NOMO-1 treated with dmso at 0.1 percent for 144 hours (cell line): ENCODE data around the gene PPP5C.
"Not testable (repeated sequence)": the region's sequence is repeated elsewhere in the genome, so short reads cannot be mapped to it uniquely, and the experiment has no call there.

Experiments used
- DNase-seq: peaks from one replicate; lab custom pipeline; 2025; ENCODE audit not compliant: unreplicated experiment; lab: John Stamatoyannopoulos, UW

PPP5C gene

DNA sequence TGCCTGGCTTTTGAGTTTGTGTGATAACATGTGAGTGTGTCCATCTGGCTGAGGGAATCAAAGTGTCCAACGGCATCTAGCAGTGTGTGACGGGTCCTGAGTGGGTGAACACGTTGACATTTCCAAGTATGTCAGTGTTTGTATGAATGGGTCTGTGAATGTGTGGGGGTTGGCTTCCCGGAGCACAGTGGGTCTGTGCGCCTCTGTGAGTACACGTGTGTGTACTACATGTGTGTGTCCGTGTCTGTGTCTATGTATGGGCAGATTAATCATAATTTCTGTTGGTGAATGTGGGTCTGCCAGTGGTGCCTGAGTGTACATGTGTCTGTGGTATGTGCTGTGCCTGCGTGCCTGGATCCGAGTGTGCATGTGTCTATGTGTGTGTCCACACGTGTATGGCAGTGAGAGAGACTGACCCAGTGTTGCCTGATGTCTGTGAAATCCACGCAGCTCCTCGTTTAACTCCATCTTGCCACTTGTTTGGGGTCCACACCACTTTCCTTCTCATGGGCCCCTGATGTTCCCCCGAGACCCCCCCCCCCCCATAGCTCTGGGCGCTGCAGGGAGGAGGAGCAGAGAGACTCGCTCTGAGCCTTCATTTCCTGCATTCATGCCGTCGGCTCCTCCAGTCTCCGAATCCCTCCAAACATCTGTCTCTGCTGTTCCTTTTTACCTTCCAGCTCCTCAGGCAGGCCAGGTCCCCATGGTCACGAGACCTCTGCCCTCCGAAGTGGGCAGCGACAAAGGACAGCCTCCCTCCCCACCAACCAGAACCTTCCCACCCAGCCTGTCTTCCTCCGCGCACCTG lies 61.2 kb downstream of the PPP5C start:
- DNase-seq: no peak

DNA sequence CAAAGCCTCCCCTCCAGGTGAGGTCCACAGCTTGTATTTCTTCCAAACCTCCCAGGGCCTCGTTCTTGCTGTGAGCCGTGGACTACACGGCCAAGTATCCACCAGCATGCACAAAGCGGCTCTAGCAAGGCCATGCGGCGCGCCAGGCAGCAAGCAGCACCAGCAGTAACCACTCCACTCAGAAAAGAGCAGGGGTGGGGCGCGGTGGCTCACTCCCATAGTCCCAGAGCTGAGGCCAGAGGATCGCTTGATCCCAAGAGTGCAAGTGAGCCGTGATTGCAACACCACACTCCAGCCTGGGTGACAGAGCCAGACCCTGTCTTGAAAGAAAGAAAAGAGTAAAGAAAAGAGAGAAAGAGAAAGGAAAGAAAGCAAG lies 61.8 kb downstream of the PPP5C start:
- DNase-seq: no peak

DNA sequence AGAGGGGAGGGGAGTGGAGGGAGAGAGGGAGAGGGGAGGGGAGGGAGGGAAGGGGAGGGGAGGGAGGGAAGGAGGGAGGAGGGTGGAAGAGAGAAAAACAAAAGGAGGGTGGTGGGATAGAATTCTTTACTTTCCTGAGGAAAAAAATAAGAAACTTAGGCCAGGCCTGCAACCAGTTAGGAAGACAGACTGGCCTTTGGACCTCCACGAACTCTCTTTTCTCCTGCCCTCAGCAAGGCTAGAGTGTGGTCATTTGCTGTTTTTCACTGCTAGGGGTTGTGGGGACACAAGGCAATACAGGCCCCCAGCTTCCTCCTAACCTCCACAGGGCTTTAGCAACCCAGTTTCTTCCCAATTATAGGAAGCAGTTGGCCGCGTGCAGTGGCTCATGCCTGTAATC lies 62.3 kb downstream of the PPP5C start:
- no peak for DNase-seq

DNA sequence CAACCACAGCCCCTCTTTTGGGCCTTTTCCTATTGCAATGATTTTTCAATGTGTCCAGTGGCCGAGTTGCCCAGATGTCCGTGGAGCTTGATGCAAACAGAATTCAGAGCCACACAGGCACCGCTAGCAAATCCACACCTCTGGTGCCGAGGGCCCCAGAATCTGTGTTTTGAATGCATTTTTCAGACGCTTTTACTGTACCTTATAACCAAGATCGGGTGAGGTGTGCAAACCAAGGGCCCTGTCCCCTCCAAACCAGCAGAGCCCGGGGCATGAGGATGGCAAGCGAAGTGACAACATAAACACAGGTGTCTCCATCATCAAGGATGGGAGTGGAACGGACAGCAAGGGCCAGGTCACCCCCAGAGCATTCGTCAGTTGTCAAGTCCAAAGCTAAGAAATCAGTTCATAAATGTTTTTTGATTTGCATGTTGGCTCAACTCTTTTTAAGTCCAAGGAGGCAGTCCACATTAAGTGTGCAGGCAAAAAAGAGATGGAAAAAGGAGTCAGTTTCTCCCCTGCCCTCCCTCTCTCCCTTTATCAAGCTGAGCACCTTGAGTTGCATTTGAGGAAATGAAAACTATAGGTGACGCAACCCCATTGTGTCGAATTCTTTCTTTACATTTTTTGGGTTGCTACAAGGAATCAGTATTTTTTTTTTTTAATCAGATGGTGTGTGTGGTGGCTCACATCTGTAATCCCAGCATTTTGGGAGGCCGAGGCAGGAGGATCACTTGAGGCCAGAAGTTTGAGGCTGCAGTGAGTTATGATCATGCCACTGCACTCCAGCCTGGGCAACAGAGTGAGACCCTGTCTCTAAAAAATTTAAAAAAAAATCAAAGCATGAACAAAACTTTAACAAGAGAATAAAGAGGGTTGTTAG lies 63.6 kb downstream of the PPP5C start:
- DNase-seq: no peak

DNA sequence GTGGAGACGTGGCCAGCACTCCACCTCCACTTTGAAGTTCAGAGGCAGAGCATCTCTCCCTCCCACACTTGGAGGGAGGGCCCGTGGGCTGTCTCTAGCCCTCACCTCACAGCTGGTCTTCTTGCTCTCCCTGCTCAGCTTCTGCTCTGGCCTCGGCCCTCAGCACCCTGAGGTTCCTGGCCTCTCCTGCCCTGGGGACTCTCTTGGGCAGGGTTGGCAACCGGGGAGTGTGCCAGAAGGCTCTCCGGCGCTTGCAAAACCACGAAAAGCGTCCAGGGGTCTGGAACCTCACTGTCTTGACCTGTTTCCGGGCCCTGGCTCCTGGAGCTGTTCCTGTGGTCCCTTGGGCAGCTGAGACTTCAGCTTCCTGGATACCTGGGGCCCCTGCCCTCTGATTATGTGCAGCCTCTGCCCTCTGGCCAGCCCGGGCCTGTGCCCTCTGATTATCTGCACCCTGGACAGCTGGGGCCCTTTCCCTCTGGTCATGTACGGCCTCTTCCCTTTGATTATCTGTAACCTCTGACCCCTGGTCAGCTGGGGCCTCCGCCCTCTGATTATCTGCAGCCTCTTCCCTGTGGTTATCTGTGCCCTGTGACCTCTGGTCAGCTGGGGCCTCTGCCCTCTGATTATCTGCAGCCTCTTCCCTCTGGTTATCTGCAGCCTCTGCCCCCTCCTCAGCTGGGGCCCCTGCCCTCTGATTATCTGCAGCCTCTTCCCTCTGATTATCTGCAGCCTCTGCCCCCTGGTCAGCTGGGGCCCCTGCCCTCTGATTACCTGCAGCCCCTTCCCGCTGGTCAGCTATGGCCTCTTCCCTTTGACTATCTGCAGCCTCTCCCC lies 64.4 kb downstream of the PPP5C start:
- no peak for DNase-seq

DNA sequence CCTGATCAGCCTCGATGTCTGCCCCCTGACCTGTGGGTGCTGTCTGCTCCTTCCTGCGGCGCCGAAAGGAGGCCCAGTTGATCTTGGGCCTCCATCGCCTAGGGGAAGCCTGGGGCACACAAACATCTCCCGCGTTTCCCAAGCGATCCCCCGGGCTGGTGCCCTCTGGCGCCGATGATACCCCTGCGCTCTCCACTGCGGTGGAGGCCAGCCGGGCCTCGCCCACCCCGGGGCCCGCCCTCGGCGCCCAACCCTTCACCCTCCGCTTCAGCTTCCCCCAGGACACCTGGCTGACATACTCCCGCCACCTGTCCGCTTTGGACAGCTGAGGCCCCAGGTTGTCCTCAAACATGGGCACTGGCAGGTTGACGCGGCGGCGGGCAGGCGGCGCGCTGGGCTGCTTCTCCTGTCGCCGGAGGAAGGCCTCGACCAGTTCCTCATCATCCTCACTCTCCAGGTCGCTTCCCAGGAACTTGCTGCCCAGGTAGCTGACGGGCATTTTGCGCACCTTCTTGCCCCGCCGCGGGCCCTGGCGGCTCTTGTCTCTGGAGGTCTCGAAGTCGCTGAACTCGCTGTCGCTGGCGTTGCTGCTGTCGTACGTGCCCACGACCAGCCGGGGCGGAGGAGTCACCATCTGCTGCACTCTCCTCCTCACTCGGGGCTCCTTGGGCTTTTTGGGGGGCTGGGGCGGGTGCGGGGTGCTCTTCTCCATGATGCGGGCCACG lies 65.2 kb downstream of the PPP5C start:
- no peak for DNase-seq

DNA sequence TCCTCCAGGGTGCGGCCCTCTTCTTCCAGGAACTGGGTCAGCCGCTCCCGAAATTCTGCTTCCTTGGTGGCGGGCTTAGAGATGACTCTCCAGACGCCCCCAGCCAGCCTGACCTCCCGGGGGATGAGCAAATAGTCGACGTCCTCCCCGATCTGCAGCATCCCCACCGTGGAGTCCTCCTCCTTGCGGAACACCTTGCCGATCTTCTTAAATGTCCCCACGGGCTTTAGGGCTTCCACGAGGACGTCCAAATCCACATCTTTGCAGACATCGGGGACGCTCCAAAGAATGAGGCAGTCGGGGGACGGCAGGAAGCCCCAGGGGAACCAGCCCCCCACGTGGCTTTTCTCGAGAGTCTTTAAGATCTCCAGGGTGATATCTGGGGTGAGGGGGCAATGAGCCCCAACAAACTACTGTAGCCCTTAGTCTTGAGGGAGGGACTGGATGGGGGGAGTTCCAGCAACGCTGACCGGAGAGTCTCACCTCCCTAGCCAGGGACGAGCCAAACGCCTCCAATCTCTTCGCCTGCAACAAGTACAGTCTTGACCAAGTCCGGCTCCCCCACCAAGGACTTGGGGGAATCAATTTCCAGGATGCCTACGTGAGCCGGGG lies 65.9 kb downstream of the PPP5C start:
- DNase-seq: no peak

DNA sequence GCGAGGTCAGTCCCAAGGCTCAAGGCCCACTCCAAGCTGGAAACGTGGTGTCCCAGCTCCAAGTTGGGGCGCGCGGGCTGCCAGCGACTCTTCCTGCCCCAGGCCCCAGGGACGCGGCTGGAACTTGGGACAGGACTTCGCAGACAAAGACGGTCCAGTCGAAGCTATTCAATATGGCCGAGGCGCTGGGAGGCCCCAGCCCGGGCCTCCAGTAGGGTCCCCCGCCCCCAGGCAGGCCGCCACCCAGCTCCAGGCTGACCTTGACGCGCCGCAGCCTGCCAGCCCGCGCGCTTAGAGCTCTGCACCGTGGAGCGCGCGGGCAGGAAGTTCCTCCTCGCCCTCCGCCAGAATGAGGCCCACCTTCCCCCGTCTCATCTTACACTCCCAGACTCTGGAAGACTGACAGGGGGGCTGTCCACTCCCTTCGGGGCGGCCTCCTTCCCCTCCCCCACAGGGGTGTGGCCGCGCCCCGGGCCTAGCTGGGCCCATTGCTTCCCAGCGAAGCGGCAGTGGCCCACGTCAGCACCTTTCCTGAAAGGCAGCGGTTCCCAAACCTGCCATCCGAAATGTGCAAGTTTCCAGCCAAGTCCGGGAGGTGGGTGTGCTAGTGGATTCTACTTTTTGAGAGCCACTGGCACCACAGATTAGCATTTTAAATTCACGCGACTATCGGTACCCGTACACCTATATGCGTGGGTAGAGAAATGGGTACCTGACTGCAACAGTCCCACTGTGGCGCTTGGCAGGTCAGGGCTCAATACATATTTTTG lies 66.6 kb downstream of the PPP5C start, which contains the start of gene CCDC8:
Gene CCDC8 (minus strand): TSS at position 303 of the 770 bp plus-strand sequence. CDS start 754 bp downstream, outside the sequence.
- DNase-seq: no peak

DNA sequence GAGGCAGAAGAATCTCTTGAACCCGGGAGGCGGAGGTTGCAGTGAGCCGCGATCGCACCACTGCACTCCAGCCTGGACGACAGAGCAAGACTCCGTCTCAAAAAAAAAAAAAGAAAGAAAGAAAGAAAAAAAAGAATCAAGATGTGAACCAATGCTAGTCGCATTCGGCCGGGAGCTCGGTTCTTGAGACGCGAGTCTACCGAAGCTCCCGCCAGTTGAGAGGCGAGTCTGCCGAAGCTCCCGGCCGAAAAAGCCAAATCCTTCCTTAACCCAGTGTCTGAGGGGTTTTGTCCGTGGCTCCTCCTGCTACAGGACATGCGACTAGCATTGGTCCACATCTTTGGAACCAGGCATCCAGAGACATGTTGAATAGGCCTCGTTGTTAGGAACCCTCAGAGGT lies 68.0 kb downstream of the PPP5C start:
- not testable (repeated sequence) for DNase-seq

DNA sequence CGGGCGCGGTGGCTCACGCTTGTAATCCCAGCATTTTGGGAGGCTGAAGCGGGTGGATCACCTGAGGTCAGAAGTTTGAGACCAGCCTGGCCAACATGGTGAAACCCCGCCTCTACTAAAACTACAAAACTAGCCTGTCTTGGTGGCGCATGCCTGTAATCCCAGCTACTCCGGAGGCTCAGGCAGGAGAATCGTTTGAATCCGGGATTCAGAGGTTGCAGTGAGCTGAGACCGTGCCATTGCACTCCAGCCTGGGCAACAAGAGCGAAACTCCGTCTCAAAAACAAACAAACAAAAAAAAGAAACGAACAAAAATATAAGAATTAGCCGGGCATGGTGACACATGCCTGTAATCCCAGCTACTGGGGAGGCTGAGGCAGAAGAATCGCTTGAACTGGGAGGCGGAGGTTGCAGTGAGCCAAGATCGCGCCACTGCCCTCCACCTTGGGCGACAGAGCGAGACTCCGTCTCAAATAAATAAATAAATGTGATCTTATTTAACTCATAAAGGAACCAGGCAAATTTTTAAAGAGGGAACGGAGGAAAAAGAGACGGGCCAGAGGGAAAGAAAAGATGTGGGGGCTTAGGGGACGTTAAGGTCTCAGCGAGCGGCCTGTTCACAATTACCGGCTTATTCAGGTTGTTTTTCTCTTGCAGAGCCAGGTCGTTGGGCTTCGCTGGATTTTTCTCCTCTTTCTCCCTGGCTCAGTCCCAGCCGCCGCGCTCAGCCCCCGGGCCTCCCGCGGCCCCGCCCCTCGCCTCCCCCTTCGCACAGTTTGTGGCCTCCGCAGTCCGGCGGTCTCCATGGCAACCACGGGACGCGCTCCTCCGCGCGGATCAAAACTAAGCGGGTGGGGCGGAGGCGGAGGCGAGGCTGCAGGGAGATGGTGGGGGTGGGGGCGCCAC lies 69.2 kb downstream of the PPP5C start:
- not testable (repeated sequence) for DNase-seq

DNA sequence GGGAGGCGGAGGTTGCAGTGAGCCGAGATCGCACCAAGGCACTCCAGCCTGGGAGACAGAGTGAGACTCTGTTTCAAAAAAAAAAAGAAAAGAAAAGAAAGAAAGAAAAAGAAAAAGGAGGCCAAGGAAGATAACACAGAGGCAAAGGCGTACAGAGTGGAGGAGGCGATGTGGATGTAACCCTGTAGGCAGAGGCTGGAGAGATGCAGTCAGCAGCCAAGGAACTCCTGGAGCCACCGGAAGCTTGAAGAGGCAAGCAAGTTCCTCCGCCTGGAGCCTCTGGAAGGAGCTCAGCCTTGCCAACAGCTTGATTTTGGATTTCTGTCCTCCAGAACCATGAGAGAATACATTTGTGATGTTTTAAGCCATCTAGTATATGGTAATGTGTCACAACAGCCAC lies 73.2 kb downstream of the PPP5C start:
- no peak for DNase-seq

DNA sequence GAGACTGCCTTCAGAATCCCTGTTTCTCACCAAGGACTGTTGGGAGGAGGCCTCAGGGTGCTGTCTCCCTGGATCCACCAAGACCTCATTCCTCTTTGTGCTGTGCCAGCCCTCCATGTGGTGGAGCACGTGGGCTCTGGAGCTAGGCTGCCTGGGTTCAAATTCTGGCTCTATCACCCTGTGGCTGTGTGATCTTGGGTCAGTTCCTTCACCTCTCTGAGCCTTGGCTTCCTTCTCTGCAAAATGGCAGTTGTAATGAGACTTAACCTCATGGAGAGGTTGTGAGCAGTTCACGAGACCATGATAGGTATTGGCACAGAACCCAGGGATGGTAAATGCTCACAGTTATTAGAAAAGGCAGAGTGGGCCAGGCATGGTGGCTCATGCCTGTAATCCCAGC lies 75.5 kb downstream of the PPP5C start:
- no peak for DNase-seq

DNA sequence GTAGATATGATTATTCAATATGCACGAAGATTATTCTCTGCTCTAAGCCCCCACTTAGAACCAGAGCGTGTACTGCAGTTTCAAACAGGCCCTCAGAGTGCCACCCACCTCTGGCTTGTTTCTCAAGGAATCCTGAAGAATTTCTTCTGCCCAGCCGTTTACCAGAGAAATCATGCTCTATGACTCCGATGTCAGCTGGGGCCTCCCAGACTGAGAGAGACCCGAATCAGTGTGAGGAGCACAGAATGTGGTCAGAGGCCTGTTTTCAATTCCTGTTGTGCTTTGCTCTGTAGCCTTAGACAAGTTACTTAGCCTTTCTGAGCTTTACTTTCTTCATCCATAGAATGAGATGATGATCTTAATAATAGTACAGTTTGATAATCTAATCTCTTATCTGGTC lies 76.3 kb downstream of the PPP5C start:
- DNase-seq: no peak

DNA sequence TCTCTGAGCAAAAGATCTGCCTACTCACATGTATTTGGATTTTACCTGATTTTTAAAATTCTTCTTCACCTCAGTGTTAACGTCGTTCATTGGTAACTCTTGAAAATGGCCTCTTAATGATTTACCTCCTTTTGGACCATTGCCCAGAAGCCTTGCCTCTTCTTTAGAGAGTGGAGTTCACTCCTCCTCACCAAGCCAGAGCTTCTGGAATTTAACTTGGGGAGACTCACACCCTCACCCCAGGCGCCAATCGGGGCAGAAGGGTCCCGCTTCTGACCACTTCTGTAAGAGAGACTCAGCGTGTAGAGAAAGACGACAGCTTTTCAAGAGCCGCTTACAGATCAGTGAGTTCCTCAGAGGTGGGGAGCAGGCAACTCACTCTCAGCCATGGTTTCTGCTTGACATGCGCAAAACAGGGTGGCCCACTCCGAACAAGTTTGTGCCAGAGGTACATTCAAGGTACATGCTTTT lies 79.2 kb downstream of the PPP5C start:
- no peak for DNase-seq

DNA sequence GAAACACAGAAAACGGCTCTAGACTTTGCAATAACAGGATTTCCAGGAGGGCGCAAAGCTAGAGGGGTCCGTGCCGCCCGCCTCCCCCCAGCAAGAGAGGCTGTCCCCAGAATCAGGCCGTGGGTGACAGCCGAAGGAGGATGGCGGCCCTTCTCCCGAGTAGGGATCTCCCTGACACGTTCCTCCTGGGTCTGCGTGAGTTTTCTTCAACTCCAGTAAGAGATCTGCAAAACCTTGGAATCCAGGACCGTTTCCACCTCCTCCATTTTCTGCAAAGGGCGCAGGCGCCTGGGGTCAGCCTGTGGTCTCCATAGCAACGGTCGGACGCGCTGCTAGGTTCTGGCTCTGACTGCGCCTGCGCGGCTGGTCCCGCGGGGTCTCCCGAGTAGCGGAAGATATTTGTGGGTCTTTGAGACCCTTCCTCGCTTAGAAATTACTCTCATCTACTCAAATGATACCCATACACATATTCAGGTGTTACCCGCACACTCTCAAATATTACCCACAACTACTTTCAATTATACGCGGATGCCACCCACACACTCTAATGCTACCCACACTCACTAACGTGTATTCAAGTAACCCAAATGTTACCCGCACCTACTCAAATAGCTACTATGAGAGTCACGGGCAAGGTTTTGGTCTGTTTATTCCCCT lies 79.7 kb downstream of the PPP5C start:
- no peak for DNase-seq

DNA sequence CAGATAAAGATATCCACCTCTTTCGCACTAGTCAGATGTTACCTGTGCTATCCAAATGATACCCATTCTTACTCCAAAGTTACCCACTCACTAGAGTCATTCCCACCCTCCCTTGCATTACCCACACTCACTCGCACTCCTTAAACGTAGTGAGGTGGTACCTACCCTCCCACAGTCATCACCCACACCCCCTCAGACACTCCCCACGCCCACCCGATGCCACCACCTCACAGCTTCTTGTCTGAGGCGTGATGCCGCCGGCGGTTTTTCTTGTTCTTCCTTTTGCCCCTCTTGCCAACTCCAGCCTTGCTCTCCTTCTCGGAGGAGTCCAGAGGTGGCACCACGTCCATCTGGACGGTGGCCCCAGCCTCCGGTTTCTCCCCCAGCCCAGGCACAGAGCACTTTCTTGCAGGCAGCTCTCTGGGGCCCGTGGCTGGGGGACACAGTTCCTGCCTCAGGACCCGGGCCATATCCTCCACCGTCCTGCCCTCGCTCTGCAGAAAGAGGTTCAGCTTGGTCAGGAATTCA lies 80.7 kb downstream of the PPP5C start:
- no peak for DNase-seq
